GM21526 (cell line): Measurements from ENCODE around the gene GRIP1.

Experiments
- ATAC-seq: cut with Tn5 transposase; IDR thresholded peaks from one replicate; pipeline ENCODE4 v1.9.1; 2021; ENCODE audit warnings: moderate library complexity; ENCODE audit not compliant: unreplicated experiment, low FRiP score

The GRIP1 gene

DNA sequence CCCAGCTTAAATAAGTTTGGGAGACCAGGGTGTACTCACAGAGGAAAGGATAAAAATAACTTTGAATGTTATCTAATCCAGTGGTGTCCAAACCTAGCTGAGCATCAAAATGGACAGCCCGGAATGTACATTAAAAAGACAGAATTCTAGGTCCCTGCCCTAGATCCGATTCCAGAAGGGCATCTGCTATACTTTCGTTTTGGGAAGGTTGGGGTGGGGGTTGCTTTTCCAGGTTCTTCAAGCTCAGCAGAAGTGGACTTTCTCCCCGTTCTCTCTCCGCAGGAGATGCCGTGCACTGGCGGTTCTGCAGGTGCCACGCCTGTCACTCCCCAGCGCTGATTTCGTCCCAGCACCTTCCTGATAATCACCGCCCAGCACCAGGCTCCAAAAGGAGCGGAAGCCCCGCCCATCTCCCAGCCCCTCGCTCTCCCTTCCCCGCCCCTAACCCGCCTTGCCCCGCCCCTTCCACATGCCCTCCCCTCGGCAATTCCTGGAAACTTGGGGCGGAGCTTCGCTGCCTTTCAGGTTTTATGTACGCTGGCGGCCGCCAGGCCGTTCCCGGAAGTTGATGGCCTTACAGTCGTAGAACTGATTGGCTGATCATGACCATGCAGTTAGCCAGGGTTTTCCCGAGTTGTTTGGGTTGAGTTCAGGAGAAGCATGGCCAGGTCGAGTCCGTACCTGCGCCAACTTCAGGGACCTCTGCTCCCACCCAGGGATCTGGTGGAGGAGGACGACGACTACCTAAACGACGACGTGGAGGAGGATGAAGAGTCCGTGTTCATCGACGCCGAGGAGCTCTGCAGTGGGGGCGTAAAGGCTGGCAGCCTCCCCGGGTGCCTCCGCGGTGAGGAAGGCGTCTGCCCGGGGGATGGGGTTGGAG is 376.7 kb downstream of the GRIP1 start, which contains the start of gene HELB:
TSS of gene HELB (plus strand) at position 550 of the 883 bp plus-strand sequence. CDS start at position 661, 111 bp downstream.
- peak; percentile 91 for ATAC-seq

DNA sequence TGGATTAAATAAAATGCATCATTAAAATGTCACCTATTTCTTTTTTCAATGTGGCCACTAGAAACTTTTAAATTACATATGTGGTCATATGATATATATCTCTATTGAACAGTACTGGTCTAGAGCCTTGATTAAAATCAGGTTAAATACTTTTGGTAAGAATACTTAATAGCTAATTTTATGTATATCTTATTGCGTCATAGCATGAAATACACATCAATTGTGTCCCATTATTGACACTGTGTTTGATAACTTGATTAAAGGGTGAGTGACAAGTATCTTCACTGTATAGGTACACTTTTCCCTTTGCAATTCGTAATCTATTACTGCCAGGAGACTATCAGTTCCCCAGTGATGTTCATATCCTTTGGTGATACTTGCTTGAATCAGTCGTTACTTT is 381.0 kb downstream of the GRIP1 start:
- ATAC-seq = no peak
